DMS 273 (cell line): ENCODE results near the gene DIO3.
A peak's percentile ranks its signal among the peaks of the same experiment; 100 is the strongest.

Experiments
- DNase-seq: peaks from one replicate; lab custom pipeline; 2025; ENCODE audit not compliant: unreplicated experiment; lab: John Stamatoyannopoulos, UW

The DIO3 gene

DNA sequence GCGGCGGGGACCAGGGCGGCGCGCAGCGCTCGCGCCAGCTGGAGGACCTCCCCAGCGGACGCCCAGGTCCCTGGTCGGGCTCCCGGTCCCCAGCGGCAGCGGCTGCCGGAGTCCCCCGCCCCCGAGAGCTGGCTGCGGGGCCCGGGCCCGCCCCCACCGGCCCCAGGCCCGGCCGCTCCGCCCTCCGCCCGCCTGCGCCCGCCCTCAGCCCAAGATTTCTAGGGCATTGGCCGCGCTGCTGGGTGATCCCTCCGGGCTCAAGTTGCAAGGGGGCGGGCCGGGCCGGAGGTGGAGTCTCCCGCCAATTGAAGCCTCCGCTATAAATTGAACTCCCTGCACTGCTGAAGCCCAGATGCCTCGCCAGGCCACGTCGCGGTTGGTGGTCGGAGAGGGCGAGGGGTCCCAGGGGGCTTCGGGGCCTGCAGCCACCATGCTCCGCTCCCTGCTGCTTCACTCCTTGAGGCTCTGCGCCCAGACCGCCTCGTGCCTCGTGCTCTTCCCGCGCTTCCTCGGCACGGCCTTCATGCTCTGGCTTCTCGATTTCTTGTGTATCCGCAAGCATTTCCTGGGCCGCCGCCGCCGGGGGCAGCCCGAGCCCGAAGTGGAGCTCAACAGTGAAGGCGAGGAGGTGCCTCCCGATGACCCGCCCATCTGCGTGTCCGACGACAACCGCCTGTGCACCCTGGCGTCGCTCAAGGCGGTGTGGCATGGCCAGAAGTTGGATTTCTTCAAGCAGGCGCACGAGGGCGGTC is at the start of gene DIO3:
DIO3 (plus strand) TSS at position 351 of the 752 bp plus-strand sequence.
- DNase-seq, result peak; percentile 86

DNA sequence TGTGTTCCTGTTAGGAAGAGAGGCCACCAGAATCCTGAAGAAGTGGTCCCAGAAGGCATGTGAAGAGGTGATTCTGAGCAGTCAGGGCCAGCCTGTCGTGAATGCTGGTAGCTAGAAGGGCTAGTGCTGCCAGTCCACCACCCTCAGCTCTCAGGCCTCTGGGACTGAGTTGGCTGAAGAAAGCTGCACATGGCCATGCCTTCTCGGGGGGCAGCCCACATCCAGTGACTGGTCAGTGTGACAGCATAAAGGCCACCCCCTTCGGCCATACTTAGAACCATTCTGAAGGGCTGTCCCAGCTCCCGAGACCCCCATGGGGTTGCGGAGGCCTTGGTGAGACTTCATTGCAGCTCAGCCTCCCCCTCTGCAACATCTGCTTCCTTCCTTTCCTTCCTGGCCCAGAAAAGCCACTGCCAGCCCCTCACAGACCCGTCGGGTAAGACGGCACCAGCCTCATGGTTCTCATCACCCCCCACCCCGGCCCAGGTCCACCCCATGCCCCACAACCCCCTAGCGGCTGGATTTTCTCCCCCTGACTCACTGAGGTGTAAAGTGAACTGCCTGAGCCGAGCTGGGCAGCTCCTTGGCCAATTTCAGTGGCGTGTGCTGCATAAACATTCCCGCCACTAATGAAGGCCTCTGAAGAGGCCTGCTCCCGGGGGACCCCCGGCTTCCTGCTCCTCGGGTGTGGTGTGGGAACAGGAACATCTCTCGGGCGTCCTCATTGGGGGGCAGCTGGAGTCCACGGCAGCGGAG is 49.5 kb upstream of the DIO3 start:
- DNase-seq, result no peak

DNA sequence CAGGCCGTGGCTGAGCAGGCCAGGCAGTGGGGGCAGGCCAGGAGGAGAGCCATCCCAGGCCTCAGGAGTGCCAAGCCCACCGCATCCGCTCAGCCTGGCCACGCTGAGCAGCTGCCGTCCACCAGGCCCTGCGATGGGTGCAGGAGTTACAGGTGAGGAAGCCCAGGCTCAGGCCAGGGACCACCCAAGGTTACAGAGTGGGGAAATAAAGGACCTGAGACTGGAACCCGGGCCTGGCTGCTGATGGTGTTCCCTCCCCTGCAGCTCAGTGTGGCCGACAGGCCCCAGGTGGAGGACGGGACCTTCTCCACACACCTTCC is 49.0 kb upstream of the DIO3 start:
- no peak for DNase-seq

DNA sequence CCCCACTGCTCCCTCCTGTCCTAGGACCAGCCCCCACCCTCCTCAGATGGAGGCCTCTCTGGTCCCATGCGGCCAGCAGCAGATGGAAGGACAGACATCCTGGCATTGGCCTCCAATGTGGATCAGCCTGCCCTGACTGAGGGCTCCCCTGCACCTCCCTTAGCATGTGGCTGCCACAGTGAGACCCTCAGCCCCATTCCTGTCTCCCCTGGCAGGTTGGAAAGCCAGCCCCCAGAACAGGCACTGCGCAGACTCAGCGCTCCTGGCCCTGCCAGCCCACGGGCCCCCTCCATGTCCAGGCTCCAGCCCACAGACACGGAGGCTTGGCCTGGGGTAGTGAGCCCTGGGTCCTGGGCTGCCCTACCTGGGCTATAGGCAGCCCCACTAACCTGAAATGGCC is 47.2 kb upstream of the DIO3 start:
- DNase-seq, result no peak

DNA sequence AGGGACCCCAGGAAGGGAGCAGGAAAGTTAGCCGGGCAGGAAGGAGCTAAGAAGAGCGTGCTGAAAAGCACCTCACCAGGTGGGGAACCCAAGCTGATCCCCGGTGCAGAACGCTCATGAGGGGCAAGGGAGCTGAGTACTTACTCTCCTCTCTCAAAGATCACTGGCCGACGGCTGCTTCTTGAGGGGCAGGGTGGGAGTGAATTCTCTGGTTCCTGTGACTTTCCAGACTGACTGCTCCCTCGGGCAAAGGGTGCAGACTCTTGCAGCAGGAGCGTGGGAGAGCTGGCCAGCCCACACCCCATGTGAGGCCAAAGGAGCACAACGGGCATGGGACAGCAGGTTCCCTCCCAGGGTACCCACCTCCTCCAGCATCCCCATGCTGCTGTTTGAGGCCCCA is 44.9 kb upstream of the DIO3 start:
- DNase-seq, result no peak

DNA sequence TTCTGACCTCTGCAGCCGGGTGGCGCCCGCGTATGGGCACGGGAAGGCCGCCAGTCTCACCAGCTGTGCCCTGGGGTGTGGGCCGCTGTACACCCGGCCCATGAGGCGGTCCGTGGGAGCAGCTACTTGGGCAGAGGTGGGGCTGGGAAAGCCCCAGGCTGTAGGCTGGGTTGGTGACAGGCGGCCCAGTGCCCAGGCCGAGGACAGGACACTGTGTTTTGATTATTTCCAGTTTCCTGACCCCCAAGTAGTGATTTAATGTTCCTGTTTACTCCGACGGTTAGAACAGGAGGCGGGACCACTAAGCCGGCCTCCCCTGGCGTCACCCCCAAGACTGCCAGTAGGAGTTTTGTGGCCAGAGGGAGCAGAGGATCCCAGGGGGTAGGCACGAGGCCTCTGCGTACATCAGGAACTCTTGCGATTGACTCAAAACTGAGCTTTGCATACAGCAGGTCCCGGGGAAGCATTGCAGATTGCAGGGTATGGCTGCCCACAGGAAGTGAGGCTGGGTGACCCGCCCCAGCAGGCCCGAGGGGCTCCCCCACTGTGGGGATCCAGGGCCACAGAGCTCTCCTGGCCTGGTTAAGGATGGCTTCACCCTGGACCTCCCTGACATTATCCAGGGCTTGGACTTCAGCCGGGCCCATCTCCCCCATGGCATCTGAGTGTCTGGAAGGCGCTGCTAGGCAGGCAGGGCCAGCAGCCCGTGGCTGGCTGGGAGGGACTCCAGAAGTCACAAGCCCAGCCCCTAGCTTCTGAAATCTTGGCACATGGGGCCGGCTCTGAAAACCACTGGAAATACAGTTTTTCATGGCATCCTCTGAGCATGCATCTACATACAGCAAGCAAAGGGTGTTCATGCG is 42.5 kb upstream of the DIO3 start:
- DNase-seq, result no peak

DNA sequence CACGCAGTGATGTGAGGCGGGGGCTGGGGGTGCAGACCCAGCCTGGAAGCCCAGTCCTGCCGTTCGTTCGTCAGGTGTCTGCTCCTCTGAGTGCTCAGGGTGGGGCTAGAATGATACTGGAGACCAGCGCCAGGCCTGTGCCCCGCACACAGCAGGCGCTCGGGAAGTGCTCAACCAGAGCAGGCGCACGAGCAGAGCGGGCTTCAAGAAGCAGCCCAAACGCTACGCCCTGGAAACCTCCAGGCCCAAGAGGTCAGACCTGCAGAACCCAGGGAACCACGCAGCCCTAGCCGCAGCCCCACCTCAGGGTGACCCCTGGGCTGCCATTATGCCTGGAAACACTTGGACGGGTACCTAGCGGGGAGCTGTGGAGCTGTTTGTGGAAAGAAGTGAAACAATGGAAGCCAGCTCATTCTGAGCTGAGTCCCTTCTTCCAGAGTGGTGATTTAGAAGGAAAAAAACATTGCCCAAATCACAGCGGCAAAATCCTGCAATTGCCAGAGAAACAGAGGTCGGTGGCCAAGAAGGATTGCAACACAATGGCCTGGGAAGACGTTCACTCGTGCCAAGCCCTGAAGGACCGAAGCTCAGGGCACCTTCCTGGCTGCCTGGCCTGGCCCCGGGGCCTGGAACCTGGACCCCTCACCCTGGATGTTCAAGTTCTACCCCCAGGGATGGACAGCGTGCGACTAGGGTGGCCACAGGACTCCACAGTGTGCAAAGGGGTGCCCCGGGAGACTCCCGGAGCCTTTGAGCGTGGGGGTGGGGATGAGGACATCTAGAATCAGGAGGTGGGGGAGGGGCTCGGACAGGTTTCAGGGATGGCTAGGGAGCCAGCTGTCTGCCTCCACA is 40.4 kb upstream of the DIO3 start:
- DNase-seq, result no peak

DNA sequence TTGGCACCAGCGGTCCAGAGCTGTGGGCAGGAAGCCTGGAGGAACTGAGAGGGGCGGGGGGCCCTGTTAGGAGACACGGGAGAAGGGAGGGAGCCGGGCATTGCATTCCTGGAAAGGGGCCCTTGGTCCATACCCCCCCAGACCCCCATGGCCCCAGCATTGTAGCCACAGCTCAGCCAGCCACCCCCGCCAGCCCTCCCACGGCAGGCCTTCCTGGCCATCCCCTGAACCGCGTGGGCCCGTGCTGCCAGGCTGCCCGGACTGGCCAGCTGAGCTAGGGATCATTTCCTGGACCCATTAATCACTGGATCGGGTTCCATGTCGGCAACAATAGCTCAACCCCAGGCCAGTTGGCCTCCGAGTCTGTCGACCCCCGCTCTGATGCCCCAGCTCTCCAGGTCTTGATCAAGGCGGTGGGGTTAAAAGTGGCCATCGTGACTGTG is 39.8 kb upstream of the DIO3 start:
- no peak for DNase-seq

DNA sequence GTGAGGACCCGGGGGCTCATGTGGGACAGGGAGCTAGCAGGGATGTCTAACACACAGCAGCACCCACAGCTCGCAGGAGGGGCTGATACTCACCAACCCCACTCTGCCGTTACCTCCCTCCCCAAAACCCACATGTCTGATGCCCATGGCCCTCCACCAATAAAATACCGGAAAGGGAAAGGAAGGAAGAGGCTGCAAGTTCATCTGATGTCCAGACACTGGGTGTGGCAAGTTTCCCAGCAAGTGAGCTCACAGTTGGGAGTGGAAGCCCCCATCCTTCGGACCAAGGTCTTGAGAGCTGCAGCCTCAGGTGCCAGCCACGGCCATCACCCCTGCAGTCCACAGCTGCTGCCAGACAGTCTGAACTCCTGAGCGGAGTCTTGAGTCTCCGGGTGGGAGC is 39.3 kb upstream of the DIO3 start:
- DNase-seq, result no peak

DNA sequence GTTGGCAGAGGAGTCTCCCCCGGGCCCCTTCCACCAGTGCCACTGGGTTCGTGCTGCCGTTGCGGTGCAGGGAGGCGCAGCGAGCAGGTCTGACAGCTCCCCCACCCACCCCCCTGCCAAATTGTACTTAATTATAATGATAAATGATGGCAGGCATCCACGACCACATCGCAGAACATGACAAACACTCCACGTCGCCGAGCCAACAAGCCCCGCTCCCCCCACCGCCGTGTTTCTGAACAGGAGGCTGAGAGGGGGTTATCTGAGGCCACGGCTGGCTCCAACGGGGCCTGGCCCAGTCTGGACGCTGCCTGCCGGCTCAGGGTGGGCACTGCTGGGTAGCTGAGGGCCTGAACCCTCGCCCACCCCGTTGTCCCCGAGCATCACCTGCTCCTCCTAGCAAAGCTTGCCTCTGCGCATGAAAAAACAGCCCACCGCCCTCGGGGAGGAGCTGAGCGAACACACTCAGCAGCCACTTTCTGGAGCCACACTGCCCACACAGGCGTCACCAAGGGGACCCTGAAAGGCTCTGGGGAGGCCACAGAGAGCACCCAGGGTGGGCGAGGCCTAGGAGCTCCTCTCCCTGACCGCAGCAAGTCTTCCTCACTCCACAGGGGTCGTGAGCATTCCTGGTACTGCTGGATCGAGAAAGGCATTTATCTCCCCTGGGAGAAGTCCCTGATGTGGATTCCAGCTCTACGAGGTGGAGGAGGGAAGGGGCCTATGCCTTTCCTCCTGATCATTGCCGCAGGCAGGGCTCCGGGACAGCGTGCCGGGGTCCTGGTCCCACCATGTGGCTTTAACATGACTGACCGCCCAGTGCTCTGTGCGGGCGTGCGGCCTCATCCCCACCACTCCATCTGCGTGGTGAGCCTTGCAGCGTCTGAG is 35.4 kb upstream of the DIO3 start:
- no peak for DNase-seq

DNA sequence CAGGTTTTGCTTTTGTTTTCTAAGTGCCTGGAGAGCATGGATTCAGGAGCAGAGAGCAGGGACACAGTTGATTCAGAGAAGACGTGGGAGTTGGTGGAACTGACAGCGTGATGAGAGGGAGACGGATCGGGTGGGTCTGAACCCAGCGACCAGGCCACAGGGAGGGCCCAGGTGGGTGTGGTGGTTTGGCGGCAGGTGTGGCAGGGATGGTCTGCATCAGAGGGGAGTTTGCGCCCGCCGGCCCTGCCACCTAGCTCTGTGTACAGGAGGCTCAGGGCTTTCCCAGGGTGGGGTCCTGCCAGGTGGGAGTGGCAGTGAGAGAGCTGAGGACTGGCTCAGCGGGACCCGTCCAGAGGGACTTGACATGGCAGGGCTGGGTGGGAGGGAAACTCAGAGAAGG is 33.3 kb upstream of the DIO3 start:
- no peak for DNase-seq

DNA sequence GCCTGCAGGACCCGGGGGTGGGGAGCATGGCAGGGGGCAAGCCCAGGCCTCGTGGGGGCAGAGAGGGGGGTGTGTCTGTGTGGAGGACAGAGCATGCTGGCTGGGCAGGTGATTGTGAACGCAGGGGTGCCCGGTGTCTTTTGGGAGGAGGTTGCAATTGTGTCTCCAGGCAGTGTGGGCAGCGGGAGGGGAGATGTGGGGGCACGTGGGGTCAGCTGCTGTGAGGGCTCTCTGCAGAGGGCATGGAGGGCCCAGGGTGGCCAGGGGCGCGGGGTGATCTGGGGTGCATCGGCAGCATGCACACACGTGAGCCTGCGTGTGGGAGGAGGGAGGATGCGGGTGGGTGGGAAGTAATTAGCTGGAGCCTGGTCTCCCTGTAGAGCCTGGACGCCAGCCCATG is 32.2 kb upstream of the DIO3 start:
- no peak for DNase-seq

DNA sequence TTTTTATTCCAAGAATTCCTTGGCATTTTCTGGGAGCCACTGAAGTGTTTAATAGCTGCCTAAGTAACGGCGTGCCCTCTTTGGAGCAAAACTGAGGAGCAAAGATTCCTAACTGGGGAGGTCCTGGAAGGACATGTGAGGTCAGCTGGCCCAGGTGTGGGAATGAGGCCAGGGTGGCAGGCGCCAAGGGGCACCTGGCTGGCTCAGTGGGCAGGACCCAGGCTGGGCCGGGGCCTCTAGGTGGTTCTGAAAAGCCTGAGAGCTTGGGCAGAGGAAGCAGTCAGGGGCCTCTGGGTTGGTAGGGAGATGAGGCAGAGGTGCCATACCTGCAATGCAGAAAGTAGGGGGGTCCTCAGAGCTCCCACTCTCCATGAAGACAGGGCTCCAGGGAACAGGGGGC is 27.1 kb upstream of the DIO3 start:
- no peak for DNase-seq

DNA sequence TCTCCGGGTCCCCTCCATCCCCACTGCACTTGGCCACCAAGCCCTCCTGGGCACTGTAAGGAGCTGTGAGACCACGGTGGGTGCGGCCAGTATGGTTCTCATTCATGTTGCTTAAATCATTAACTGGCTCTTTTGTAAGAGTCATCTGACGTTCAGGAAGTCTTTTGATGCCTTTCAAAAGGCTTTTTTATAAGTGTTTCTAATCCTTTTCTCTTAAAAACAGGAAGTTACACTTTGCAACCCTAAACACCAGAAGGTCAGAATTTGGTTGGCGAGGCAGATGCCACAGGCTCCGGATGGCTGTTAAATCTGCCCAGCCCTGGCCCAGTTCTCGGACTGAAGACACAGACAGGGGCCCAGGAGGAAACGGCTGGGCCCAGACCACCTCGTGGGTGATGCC is 26.1 kb upstream of the DIO3 start:
- DNase-seq, result no peak

DNA sequence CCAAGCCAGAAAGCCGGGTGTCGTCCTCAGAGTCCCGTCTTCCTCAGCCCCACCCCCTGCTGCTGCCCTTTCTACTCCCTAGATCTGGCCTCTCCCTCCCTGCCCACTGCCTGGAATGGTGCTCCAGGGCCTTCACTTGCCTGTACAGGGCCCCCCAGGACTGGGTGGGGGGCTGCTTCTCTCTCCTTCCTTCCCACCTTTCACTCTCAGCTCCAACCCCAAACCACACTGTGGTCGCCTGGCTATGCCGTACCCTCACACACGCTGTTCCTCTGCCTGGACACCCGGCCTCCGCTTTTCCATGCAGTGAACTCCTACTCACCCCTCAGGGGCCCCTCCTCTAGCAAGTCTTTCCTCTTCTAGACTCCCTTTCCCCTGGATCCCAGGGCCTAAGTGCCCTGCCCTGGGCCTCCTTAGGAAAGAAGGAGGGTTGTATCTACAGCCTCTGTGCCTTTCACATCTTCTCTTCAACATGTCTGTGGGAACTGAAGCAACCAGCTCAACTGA is 25.5 kb upstream of the DIO3 start:
- DNase-seq, result no peak

DNA sequence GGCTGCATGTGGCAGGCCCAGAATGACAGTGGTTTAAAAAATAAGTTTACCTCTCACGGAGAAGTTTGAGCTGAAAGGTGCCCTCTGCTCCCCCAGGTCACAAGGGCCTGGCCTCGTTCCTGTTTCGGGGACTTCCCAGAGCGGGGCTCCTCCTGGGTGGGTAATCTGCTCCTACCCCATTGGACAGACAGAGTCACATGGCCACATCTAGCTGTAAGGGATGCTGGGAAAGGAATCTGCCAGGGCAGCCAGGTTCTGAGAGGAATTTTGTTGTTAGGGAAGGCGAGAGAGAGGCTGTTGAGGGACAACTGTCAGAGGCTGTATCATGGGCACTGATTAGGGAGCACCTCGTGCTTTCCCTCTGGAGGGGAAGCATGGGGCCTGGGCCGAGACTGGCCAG is 24.0 kb upstream of the DIO3 start:
- no peak for DNase-seq

DNA sequence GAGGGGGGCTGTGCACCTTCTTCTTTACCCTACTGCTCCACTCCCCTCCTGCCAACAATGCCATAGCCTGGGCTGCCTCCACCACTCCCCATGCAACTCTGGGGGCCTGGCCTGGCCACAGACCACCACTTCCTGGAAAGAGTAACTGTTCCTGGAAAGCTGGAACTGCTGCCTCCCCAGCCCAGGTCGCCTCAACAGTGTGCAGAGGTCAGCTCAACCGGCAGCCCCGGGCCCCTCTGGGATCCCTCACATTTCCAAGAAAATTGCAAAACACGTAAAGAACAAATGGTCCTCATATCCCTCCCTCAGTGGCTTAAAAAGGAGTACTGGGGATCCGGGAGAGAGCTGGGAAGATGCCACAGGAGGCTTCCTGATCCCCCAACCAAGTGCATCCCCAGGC is 22.4 kb upstream of the DIO3 start:
- no peak for DNase-seq

DNA sequence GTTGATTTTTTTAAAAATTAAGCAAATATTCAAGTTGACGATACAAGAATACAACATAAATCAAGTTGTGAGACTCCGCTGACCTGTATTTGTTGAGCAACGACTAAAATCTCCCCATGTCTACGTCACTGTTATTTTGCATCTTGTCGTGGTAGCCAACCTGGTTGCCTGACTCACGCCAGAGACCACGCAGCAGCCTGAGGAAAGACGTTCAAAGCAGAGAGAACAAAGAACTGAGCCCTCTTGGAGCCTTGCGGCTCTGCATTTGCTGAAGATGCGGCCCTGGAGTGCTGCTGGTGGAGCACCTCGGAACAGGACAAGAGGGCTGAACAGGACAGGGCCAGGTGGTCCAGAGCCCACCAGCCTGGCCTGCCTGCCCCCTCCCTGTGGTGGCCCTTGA is 21.4 kb upstream of the DIO3 start:
- DNase-seq, result no peak
